D341Med (cell line): Measurements from ENCODE around the gene DNMT1.
"Not testable (repeated sequence)": the region's sequence is repeated elsewhere in the genome, so short reads cannot be mapped to it uniquely, and the experiment has no call there.

Experiments
- DNase-seq: peaks from one replicate; pipeline ENCODE4 v3.0.0; 2012; ENCODE audit warnings: low spot score

DNMT1 gene

DNA sequence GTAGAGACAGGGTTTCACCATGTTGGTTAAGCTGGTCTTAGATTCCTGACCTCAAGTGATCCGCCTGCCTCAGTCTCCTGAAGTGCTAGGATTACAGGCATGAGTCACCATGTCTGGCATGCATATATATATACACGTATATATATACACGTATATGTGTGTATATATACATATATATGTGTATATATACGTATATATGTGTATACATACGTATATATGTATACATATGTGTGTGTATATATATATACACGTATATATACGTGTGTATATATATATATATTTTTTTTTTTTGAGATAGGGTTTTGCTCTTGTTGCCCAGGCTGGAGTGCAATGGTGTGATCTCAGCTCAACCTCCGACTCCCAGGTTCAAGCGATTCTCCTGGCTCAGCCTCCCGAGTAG is 11.9 kb downstream of the DNMT1 start:
- no peak for DNase-seq

DNA sequence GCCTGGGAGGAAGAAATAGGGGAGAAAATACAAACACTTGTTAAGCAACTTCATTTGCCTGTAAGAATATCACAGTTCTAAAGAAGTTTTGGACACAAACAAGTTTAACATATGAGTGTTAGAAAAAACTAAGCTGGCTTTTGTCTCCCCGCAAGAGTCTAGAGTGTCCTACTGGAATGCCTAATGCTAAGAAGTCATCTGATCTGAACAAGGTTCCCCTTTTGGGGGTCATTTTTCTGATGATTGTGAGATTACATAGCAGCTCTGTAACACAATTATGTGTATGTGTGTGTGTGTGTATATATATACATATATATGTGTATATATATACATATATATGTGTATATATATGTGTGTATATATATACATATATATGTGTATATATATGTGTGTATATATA is 12.7 kb downstream of the DNMT1 start:
- DNase-seq, result no peak

DNA sequence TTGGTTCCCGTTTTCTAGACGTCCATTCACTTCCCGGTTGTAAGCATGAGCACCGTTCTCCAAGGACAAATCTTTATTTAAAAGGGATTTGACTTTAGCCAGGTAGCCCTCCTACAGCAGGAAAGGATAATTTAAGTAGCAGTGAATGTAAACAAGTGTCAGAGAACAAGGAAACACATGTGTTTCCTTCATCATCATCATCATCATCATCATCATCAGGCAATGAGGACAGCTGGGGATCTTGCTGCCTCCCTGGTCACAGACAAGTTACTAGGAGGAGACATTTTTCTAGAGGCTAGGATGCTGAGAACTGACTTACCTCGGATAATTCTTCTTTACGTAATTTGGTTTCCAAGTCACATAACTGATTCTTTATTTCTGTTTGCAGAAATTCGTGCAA is 14.3 kb downstream of the DNMT1 start:
- no peak for DNase-seq

DNA sequence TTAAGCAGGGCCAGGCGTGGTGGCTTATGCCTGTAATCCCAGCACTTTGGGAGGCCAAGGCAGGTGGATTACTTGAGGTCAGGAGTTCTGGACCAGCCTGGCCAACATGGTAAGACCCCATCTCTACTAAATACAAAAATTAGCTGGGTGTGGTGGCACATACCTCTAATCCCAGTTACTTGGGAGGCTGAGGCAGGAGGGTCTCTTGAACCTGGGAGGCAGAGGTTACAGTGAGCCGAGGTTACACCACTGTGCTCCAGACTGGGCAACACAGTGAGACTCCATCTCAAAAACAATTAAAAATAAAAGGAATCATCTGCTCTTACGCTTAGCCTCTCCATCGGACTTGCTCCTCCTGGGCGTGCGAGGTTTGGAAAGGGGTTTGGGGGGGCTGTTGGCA is 14.7 kb downstream of the DNMT1 start:
- not testable (repeated sequence) for DNase-seq

DNA sequence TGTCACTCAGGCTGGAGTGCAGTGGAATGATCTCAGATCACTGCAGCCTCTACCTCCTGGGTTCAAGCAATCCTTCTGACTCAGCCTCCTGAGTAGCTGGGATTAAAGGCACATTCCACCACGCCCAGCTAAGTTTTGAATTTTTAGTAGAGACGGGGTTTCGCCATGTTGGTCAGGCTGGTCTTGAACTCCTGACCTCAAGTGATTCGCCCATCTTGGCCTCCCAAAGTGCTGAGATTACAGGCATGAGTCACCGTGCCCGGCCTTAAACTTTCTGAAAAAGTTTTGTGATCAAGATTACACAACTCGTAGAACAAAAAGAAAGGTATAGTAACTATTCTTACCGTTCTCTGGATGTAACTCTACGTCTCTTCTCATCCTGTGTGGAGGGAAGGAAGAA is 21.2 kb downstream of the DNMT1 start:
- DNase-seq, result no peak

DNA sequence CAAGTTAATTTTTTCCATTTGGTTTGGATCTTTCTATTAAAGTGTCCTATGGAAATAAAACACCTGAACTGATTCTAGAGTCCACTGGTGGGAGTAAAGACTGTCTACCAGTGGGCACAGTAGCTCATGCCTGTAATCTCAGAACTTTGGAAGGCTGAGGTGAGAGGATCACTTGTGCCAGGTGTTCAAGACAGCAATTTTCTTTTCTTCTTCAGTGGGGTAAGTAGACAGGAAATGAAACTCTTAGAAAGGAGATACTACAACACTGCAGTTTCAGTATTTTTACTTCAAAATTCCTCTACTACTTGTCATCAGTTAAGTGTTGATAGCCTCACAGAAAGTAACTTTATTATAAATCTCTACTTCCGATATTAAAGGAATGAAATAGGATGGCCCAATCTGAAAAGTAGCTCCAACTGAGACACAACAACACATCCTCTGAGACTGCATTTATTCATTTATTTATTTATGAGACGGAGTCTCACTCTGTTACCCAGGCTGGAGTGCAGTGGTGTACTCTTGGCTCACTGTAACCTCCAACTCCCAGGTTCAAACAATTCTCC is 26.3 kb downstream of the DNMT1 start:
- DNase-seq, result no peak

DNA sequence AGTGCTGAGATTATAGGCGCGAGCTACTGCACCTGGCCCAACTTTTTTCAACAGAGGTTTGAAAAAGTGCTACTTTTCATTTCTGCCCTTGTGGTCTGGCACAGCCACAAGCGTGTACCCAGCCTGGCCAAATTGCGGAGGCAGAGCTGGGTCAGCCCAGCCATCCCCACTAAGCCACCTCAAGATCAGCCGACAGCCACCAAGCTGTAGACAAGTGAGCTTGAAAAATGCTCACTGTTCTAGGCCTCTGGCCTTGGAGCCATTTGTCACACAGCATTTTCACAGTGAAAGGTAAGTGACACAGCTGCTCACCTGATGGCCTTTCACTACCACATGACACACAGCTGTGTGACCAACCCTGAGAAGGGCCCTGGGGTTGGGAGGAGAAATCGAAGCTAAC is 27.3 kb downstream of the DNMT1 start:
- no peak for DNase-seq

DNA sequence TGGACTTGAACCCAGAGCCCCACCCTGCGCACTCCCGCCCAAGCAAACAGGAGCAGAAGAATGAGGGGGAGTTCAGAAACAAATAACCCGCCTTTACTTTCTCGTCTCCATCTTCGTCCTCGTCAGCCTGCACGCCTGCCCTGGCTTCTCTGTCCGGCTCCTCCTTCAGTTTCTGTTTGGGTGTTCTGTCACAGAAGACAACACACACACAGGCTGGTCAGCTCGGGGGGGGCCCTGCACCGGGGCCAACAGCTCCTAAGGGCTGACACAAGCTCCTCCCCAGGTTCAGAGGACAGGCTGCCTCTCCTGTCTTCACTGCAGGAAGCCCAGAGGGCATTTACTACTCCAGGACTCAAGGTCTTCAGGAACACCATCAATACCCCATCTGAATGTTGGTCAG is 28.3 kb downstream of the DNMT1 start:
- DNase-seq, result not testable (repeated sequence)

DNA sequence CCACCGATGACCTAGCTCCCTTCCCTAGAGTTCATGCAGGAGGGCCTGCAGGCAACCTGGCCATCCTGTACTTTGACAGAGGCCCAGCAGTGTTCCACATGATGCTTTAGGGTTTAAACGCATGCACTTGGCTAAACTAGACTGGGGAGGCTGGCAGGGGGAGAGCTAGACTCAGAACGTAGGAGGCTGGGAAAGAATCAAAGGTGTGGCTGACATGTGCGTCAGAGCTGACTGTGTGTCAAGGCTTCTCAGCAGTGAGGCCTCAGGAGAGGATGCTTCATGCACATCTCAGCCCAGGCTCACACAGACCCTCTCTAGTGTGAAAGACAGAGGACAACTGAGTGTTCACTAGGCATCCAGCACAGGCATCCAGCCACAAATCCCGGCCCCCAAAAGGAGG is 28.7 kb downstream of the DNMT1 start:
- no peak for DNase-seq

DNA sequence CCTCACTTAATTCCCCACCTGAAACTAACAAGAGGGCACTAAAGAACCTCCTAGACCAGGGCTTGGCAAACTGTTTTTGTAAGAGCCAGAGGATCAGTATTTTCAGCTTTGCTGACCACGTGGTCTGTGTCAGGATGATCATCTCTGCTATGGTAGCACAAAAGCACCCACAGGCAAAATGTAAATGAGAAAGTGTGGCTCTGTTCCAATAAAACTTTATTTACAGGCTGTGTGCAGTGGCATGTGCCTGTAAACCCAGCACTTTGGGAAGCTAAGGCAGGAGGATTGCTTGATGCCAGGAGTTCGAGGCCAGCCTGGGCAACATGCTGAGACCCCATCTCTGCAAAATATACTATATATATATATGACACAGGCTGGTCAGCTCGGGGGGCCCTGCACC is 31.2 kb downstream of the DNMT1 start:
- no peak for DNase-seq

DNA sequence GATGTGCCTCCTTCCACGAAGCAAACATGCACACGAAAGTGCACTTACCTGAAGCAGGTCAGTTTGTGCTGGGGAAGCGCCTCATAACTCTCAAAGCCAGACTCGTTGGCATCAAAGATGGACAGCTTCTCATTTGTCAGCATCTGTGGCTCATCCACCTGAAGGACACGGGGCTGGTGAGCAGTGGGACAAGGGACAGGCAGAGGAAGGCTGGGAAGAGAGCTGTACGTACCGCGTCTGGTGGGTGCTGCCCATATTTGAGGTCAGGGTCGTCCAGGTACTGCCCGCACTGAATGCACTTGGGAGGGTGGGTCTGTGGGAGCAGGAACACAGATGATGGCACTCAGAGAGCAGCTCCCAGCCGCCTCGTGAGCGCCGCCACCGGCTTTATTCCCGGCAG is 35.1 kb downstream of the DNMT1 start:
- no peak for DNase-seq

DNA sequence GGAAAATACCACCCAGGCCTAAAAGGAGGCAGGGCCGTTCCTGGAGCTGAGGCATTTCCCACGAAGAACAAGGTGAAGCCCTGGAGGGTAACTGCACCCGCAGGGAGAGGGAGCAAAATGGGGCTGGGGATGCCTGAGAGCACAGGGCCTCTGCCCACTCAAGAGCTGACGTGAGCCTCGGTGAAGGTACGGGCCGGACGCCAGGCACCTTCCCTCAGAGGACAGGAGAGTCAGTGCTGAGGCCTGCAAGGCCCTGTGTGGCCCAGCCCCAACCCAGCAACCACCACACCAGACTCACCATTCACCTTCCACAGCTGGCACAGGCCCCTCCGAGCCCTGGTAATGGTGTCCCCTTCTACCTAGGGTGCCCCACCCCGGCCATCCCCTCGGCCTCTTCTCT is 36.3 kb downstream of the DNMT1 start:
- DNase-seq, result no peak

DNA sequence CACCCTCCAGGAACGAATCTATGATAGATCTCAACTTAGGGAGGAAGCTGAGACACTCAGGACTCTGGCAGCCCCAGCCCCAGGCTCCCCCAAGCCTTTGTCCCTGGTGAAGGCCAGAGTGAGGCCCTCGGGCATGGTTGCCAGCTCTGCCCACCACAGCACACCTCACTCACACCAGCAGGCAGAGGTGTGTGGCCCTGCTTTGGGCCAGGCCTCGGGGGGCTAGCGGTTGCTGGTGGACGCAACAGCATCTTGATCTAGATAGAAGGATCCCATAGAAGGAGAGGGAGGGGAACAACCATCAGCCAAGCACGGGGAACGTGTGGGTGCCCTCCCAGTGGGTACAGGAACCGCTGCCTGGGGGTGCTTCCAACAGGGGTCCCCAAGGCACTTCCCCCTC is 36.7 kb downstream of the DNMT1 start:
- no peak for DNase-seq

DNA sequence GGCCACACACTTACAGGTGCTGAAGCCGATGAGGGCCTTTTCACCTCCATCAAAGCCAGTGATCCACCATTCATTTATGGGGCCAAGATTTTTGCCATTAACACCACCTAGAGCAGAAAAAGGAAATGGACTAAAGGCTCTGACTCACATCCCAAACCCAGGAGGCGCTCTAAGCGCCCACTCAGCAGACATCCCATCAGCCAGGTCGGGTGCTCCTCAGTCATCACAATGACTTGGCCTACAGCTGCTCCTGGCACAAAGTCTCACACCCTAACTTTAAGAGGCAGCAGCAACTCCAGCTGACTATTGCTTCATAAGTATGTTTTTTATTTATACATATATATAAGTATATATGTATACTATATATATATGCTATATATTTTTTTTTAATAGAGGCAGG is 38.9 kb downstream of the DNMT1 start:
- DNase-seq, result no peak

DNA sequence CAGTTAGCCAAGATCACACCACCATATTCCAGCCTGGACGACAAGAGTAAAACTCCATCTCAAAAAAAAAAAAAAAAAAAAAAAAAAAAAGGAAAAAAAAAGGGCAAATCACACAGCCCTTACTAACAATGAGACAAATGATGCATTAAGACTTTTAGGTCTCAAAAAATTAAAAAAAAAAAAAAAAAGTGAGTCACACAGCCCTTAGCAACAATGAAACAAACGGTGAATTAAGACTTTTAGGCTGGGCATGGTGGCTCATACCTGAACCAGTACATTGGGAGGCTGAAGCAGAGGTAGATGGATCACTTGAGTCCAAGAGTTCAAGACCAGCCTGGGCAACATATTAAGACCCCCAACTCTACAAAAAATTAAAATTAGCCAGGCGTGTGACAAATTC is 42.7 kb downstream of the DNMT1 start:
- no peak for DNase-seq

DNA sequence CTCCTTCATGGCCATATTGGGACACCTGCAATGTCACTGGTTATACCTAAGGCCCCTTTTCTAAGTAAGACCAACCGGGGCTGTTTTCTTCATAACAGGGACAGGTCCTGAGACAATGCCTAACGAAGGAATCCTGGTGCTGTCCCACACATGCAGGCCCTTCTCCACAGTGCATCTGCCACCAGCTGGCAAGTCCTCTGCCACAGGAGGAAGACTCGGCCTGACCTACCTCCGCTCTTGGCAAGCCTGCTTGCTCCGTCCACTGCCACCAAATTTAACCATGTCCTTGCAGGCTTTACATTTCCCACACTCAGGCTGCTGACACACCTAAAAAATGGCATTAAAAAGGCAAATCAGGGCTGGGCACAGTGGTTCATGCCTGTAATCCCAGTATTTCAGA is 43.2 kb downstream of the DNMT1 start:
- DNase-seq, result peak; percentile 17

DNA sequence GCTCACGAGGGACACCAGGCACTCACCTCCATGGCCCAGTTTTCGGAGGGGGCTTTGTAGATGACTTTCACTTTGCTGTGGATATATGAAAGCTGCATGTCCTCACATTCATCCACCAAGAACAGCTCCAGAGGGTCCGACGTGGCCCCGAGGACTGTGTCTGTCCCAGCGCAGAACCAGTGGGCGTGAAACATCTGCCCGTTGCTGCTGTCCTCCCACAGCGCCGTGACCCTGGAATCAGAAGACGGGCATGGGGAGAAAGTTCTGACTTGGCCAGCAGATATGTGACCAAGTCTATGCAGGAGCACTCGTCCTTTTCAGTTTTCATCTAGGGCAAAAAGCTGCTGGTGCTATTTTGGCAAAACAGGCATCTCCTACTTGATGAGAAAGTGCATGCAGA is 45.3 kb downstream of the DNMT1 start:
- peak; percentile 15 for DNase-seq

DNA sequence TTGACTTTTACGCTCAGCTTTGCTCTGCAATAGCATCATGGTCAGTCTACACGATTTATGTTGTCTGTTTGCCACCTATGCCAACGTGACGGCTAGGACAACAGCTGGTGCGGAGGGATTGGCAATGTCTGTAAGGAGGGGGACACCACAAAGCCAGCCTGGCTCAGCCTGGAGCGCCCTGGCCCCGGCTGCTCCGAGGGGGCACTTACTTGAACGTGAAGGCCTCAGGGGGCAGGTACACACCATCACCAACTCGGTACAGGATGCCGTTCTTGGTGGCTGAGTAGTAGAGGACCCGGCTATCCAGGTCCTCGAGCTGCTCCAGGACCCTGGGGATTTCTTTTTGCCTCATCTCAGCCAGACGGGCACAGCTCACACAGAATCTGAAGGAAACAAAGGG is 48.6 kb downstream of the DNMT1 start:
- peak; percentile 20 for DNase-seq

DNA sequence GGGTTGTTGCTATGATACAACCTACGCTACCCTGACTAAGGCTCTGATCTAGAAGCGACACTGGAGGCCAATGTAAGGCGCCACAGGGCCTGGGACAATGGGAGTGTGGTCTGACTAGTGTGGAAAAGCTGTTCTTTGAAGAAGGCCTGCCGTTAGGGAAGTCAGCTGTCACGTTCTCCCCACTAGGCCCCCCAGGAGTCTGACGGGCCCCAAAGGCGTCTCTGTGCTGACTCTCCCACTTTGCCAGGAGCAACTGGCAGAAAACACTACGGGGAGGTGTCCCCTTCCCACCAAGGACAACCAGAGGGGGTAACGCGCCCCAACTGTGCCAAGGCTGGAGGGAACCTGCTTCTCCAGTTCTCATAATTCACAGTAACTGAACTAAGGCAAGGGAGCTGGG is 49.7 kb downstream of the DNMT1 start:
- peak; percentile 13 for DNase-seq

DNA sequence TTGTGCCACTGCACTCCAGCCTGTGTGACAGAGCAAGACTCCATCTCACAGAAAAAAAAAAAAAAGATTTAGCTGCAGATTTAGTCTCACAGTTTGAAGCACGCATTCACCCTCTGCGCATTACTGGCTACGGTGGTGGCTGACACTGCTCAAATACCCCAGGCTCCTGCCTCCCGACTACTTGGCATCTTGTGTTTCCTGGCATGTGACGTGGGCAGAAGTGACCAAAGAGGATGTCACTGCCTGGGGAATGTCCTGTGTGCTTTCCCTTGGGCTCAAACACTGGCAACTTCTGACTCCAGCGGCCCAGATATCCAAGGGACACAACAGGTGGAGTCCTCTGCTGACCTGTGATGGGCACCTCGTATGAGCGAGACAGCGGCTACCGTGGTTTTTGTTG is 50.4 kb downstream of the DNMT1 start:
- DNase-seq, result peak; percentile 14

DNA sequence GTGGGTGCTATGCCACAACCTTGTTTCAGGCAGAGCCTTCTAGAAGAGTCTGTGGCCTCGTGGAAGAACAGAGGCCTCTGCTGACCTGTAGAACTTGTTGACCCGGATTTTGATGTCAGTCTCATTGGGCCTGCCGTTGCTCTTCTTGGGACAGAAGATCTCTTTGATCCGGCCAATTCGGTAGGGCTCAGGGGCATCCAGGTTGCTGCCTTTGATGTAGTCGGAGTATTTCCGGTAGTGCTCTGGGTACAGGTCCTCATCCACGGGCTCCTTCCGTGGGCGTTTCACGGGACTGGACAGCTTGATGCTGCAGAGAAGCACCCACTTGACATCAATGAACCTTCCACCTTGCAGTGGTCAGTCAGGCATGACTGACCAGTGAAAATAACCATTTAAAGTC is 51.1 kb downstream of the DNMT1 start:
- no peak for DNase-seq

DNA sequence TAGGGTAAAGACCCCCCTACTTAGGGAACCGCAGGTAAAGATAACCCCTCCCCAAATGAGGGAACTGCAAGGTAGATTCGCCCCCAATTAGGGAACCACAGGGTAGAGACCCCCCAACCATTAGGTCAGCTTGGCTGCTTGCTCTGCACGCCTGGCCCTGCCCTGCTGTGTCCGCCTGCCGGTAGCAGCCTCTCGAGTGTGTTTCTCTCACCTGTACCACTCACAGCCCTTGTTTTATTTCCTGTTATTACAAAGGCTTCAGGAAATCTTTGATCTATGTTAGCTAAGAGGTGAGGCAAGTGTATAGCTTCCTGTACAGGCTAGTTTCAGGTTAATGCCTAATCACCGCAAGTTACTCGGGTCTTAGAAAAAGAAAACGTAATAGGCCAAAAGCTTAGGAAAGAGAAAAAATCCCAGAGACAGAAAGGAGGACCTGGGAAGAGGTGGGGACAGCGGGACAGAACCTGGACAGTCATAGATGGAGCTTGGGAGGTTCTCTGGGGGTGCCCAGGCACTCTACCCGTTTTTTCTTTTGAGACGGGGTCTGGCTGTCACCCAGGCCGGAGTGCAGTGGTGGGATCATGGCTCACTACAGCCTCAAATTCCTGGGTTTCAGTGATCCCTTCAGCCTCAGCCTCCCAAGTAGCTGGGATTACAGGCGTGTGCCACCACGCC is 51.9 kb downstream of the DNMT1 start:
- no peak for DNase-seq

DNA sequence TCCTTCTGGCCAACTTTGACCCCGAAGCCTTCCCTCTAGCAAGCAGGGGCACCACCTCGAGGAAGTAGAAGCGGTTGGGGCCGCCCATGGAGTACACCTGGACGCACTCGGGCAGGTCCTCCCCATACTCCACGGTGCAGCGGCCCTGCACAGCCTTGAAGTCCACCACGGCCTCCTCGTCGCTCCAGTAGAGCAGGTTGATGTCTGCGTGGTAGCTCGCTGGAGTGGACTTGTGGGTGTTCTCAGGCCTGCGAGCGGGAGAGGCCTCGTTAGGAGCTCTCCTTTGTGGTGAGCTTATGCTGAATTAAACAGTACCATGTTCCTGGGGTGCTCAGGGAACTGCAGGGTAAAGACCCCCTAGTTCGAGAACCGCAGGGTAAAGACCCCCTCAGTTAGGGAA is 52.8 kb downstream of the DNMT1 start:
- DNase-seq, result no peak

DNA sequence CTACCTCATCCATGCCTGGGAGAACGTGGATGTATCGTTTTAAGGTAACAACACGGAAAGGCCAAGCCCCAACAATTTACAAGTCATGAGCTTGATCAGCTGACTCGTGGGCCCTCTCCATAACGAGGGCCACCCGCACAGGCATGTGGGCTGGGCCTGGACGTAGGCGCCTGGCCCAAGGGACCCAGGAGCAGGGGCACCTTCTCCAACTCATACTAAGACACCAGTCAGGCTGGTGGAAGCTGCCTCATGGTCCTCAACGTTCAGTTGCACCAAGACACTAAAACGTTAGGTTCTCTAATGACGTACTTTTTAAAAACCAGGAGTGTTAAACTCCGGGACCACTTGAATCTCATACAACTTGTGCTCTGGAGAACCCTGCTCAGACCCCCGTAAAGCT is 53.3 kb downstream of the DNMT1 start:
- DNase-seq, result no peak

DNA sequence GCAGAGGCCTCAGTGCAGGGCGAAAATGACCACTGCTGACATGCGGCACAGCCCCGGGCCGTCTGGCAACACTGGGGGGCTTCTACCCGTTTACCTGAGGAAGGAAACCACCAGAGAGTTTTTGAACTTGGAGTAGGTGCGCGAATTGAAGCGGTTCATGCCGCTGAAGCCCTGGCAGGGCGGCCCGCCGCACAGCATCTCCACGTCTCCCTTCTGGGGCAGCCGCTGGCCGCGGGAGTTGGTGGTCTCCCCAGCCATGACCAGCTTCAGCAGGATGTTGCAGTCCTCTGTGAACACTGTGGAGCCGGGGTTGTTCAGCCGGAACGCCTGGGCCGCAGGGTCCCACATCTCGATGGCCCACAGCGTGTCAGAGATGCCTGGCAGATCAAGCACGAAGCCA is 54.8 kb downstream of the DNMT1 start:
- DNase-seq, result no peak
